Heart right ventricle (tissue), 16 donors: Measurements from ENCODE around the gene TFEB. TPM values are rescaled to one million over a fixed set of nuclear protein-coding genes. Genes with fewer than 3 reads are reported as not detected.

ENCODE experiments used
- ATAC-seq, 8 donors: fragments of 200-7000 bp; cut with Tn5 transposase; one replicate each; pipeline ENCODE4 v1.9.1; 2020; ENCODE audit warnings: mild to moderate bottlenecking in 8 of 8, moderate library complexity in 8 of 8, moderate number of reproducible peaks in 1 of 8
- DNase-seq, 2 donors: peaks; one replicate each; pipeline ENCODE4 v3.0.0-alpha.2; 2020
- H3K27ac ChIP-seq, 10 donors: fragments of 200-600 bp; sonication (generic) in 2 of 10; one replicate each; pipeline versions ENCODE4 v1.5.0 to v1.8.0; 2020 to 2022; ENCODE audit warnings: mild to moderate bottlenecking in 3 of 10
- H3K27me3 ChIP-seq, 7 donors: fragments of 200-600 bp; one replicate each; pipeline ENCODE4 v1.8.0; 2021 to 2022; ENCODE audit warnings: mild to moderate bottlenecking in 2 of 7
- H3K36me3 ChIP-seq, 9 donors: fragments of 200-600 bp; sonication (generic) in 1 of 9; one replicate each; pipeline versions ENCODE4 v1.5.0 to v1.8.0; 2020 to 2022; ENCODE audit warnings: mild to moderate bottlenecking in 2 of 9
- H3K4me1 ChIP-seq, 9 donors: fragments of 200-600 bp; sonication (generic) in 1 of 9; one replicate each; pipeline versions ENCODE4 v1.5.0 to v1.8.0; 2020 to 2022; ENCODE audit warnings: mild to moderate bottlenecking in 4 of 9
- H3K4me3 ChIP-seq, 10 donors: fragments of 200-600 bp; sonication (generic) in 2 of 10; one replicate each; pipeline versions ENCODE4 v1.5.0 to v1.8.0; 2020 to 2022; ENCODE audit warnings: mild to moderate bottlenecking in 7 of 10, moderate library complexity in 2 of 10
- H3K9me3 ChIP-seq, 11 donors: fragments of 200-600 bp in 10 of 11; sonication (generic) in 2 of 11; one replicate each; pipeline versions ENCODE4 v1.5.0 to v1.8.0; 2013 to 2022; ENCODE audit warnings: mild to moderate bottlenecking in 2 of 11, control low read depth in 1 of 11, moderate library complexity in 1 of 11
- WGBS, 2 donors: extraction: QIAGEN DNeasy Blood & Tissue Kit; methylation state at CpG; one replicate each; pipeline ENCODE4 v1.1.7; 2013; ENCODE audit warnings: inconsistent platforms in 1 of 2; 5-methylcytosine and 5-hydroxymethylcytosine counted together
- intact Hi-C, 10 donors: fragments of 100-400 bp; cut with DNase I; formaldehyde crosslinking; loops; one replicate each; pipeline versions ENCODE4 v1.11.1 to v1.14.2; 2022
- polyA plus RNA-seq, 2 donors: library from polyadenylated mRNA; stranded (reverse); fragments of 200-250 nt; gene quantifications; one replicate each; pipeline ENCODE4 v1.2.3, GENCODE V29; 2013
- total RNA-seq, 10 donors: library from RNA; stranded (reverse); fragmentation: NEBNext Ultra II Directional in 3 of 10; extraction: Animal tissue kit (Norgen Biotek cat#: 25700) in 3 of 10; gene quantifications; one replicate each; pipeline versions ENCODE4 v1.2.1 to v1.2.4, GENCODE V29; 2021 to 2023
- TF ChIP-seq, protein P1 (sequence below), 9 donors: fragments of 200-600 bp; sonication (generic) in 2 of 9; IDR thresholded peaks; one replicate each; pipeline versions ENCODE4 v1.5.0 to v1.8.0; 2021 to 2022; ENCODE audit warnings: antibody characterized with exemption in 9 of 9, mild to moderate bottlenecking in 5 of 9, moderate library complexity in 1 of 9
- donor health status: Arrhythmogenic right ventricular cardiomyopathy.
- donor health status: ischemic (EF 13 %, LVEDD 7.1; RV severe dilation, severe dysfunction).
- donor health status: healthy with polysubstance abuse.
- donor health status: DM: no; HTN: yes; CAD: no.
- donor health status: DM: no; HTN: no; CAD: no.
- donor health status: ischemic (EF 25% LVEDD 6.9; RV normal size, moderate dysfunction).
- donor health status: ischemic (EF 25% LVEDD 5.7; RV mildly dilated, moderate dysfunction).
- donor health status: healthy.
- donor health status: DM: yes; HTN: yes; CAD: no.
- donor health status: Ischemic cardiomyopathy.
- donor health status: ischemic (EF 35%, LVEDD 5.7; RV mildly dilated, moderate dysfunction).
- donor health status: nonischemic (EF 11% LVEDD 7.7; RV severe dilation, severe dysfunction).
- donor health status: DM: yes; HTN: yes; CAD: no.
- donor health status: PGD.
- donor health status: ischemic (EF 29% LVEDD 5.4; RV normal size, mild dysfunction).
- donor health status: nonischemic (EF 23%, LVEDD 6.1; RV moderate dilation, normal function).

The TFEB gene
- total and polyA plus RNA-seq, 12 donors = 29.2 to 52.3 (median 39.6) TPM

DNA sequence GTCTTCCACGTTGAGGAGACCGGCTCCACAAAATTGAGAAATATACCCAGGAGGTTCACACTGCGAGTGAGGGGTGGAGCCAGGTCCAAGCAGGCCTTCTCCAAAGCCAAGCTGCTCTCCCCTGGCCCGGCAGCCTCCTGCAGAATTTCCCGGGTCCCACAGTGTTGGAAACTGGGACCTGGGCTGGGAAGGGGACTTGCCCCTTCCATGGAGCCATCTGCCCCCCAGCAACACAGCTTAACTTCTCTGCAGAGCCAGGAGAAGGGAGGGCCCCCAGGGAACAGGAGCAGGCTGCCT lies 61.8 kb downstream of the TFEB start:
- Histone ChIP-seq H3K27ac (no peak overlapping the region), H3K4me3 (no peak overlapping the region), H3K9me3 (peaks cover 0 to 11% (median 0%) of the 10 kb centered on the region in 11 donors), H3K36me3 (no peaks in the 10 kb centered on the region), H3K27me3 (peaks cover 0 to 18% (median 0%) of the 10 kb centered on the region in 7 donors), H3K4me1 (no peaks in the 10 kb centered on the region)
- WGBS, 2 donors = 75 to 80% methylated on average over 5 of the region's 5 CpGs
- ATAC-seq (no peak), DNase-seq (no peak)
- TF ChIP-seq, protein P1, sequence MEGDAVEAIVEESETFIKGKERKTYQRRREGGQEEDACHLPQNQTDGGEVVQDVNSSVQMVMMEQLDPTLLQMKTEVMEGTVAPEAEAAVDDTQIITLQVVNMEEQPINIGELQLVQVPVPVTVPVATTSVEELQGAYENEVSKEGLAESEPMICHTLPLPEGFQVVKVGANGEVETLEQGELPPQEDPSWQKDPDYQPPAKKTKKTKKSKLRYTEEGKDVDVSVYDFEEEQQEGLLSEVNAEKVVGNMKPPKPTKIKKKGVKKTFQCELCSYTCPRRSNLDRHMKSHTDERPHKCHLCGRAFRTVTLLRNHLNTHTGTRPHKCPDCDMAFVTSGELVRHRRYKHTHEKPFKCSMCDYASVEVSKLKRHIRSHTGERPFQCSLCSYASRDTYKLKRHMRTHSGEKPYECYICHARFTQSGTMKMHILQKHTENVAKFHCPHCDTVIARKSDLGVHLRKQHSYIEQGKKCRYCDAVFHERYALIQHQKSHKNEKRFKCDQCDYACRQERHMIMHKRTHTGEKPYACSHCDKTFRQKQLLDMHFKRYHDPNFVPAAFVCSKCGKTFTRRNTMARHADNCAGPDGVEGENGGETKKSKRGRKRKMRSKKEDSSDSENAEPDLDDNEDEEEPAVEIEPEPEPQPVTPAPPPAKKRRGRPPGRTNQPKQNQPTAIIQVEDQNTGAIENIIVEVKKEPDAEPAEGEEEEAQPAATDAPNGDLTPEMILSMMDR (IDR thresholded peaks at IDR 0.05) = no peak
- intact Hi-C loops = no loop called here

DNA sequence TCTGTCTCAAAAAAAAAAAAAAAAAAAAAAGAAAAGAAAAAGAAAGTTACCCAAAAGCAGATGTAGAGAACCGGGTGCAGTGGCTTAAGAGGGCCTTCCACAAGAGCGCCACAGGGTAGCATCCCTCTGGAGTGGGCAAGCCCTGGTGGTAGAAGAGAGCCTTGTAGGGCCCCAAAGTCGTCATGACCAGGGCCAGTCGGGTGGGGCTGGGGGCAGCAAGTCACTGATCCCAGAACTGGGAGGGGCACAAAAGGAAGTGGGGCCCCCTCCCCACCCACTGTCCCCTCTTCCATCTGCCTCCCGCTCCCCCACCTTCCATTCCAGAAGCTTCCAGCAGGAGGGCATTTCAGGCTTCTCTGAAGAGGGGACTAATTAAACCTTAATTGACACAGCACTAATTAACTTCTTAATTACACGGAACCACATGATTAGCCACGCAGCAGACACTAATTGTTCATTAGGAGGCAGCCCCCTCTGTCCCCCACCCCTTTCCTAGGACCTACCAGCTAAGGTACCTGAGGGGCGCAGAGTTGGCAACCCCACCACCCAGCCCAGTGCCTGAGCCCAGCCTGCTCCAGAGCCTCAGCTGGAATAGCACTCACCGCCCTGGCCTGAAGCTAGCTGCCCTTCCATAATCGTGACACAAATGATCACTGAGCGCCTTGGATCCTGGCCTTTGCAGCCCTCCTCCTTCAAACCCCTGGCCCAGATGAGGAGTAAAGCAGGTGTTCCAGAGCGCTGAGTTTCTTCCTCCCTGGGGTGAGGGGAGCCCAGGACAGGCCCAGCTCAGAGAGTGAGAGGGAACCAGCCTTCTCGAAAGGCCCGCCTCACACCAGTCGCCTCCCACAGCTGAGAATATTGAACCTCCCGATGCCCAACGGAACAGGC lies 62.3 kb downstream of the TFEB start:
- DNase-seq (no peak), ATAC-seq (peak in 1 of 8 donors; percentile 30)
- H3K27me3 ChIP-seq = peaks cover 0 to 18% (median 0%) of the 10 kb centered on the region in 7 donors
- intact Hi-C loops = no loop called here
- H3K27ac ChIP-seq = no peak overlapping the region
- 87% methylated on average over 17 of the region's 17 CpGs for WGBS, 2 donors
- H3K36me3 ChIP-seq = no peaks in the 10 kb centered on the region
- H3K9me3 ChIP-seq = peaks cover 0 to 14% (median 0%) of the 10 kb centered on the region in 11 donors
- H3K4me3 ChIP-seq = no peak overlapping the region
- TF ChIP-seq, protein P1 (IDR thresholded peaks at IDR 0.05) = no peak
- H3K4me1 ChIP-seq = no peaks in the 10 kb centered on the region

DNA sequence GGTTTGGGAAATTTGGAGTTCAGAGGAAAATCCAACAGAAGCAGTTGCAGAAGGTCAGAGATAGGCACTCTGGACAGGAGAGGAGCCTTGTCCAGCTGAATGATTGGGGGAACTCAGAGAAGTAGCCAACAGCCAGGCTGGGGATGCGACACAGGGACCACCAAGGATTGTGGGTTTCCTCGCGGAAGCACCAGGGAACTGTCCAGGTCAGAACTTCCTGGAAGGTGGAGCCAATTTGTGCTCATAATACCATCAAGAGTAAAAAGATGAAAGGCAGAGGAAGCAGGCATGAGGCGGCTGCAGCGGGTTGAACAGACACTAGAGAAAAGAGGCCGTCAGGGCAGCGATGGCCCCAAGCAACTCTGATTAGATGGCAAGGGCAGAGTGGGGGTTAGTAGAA lies 63.4 kb downstream of the TFEB start:
- no peaks in the 10 kb centered on the region for H3K4me1 ChIP-seq
- no peak overlapping the region for H3K27ac ChIP-seq
- no peak for DNase-seq
- peaks cover 0 to 14% (median 0%) of the 10 kb centered on the region in 7 donors for H3K27me3 ChIP-seq
- H3K9me3 ChIP-seq = peaks cover 0 to 14% (median 0%) of the 10 kb centered on the region in 11 donors
- intact Hi-C loops = no loop called here
- 68 to 69% methylated on average over 7 of the region's 7 CpGs for WGBS, 2 donors
- ATAC-seq = no peak
- TF ChIP-seq, protein P1 (IDR thresholded peaks at IDR 0.05) = no peak
- H3K36me3 ChIP-seq = no peaks in the 10 kb centered on the region
- H3K4me3 ChIP-seq = no peak overlapping the region

DNA sequence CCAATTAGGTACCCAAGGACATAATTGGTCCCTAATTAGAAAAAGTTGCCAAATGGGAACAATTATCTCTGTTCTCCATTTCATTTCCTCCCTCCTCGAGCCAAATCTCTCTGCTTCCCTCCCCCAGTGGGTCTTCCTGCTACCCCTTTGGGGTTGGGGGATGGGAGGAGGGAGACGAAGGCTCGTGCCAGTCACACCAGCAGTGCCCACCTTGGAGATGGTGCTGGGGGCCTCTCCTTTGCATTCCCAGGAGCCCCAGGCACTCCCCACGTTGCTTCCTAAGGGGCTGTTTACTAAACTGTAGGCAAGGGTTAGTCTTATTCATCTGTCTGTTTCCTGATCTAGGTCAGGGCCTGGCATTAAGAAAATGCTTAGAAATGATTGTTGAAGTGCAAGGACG lies 64.0 kb downstream of the TFEB start:
- Histone ChIP-seq H3K27ac (no peak overlapping the region), H3K27me3 (peaks cover 0 to 14% (median 0%) of the 10 kb centered on the region in 7 donors), H3K4me1 (no peaks in the 10 kb centered on the region), H3K9me3 (peaks cover 0 to 14% (median 0%) of the 10 kb centered on the region in 11 donors), H3K36me3 (no peaks in the 10 kb centered on the region), H3K4me3 (no peak overlapping the region)
- no peak for DNase-seq
- ATAC-seq = no peak
- intact Hi-C loops = no loop called here
- WGBS, 2 donors = 49 to 54% methylated on average over 5 of the region's 5 CpGs
- TF ChIP-seq, protein P1 (IDR thresholded peaks at IDR 0.05) = no peak
